Karpas-422 (cell line): ENCODE data around the gene ITGA1. TPM values are rescaled to one million over a fixed set of nuclear protein-coding genes. Genes with fewer than 3 reads are reported as not detected.
A peak's percentile ranks its signal among the peaks of the same experiment; 100 is the strongest.

Source experiments
- DNase-seq: peaks from one replicate; pipeline ENCODE4 v3.0.0-alpha.2; 2015
- H2AFZ ChIP-seq: fragments of 200-600 bp; sonication (generic); 2 replicates; pipeline ENCODE4 v1.6.1; 2014; ENCODE audit warnings: antibody characterized with exemption, low read length, mixed read lengths
- H3K27ac ChIP-seq: fragments of 200-600 bp; sonication (generic); 2 replicates; pipeline ENCODE4 v1.5.1; 2014; ENCODE audit warnings: mild to moderate bottlenecking, low read length, moderate library complexity
- H3K27me3 ChIP-seq: fragments of 200-600 bp; sonication (generic); 2 replicates; pipeline ENCODE4 v1.6.1; 2014; ENCODE audit warnings: low read length, mixed read lengths
- H3K36me3 ChIP-seq: fragments of 200-600 bp; sonication (generic); 2 replicates; pipeline ENCODE4 v1.6.1; 2014; ENCODE audit warnings: low read length, mixed read lengths; ENCODE audit not compliant: insufficient read depth
- H3K4me1 ChIP-seq: fragments of 200-600 bp; sonication (generic); 2 replicates; pipeline ENCODE4 v1.6.1; 2014; ENCODE audit warnings: mild to moderate bottlenecking, low read length, mixed read lengths
- H3K4me2 ChIP-seq: fragments of 200-600 bp; sonication (generic); 2 replicates; pipeline ENCODE4 v1.6.1; 2014; ENCODE audit warnings: low read length, low read depth, mild to moderate bottlenecking; ENCODE audit not compliant: poor library complexity, severe bottlenecking
- H3K4me3 ChIP-seq: fragments of 200-600 bp; sonication (generic); 2 replicates; pipeline ENCODE4 v1.5.1; 2014; ENCODE audit warnings: mild to moderate bottlenecking, antibody characterized with exemption, low read length, mixed read lengths
- H3K79me2 ChIP-seq: fragments of 200-600 bp; sonication (generic); 2 replicates; pipeline ENCODE4 v1.6.1; 2014; ENCODE audit warnings: mild to moderate bottlenecking, low read length, mixed read lengths
- H3K9ac ChIP-seq: fragments of 200-600 bp; sonication (generic); 2 replicates; pipeline ENCODE4 v1.6.0; 2014; ENCODE audit warnings: low read length
- H3K9me2 ChIP-seq: fragments of 200-600 bp; sonication (generic), shearing (Covaris generic); replicated peaks from 2 replicates; pipeline ENCODE4 v1.6.0; 2014; ENCODE audit warnings: mild to moderate bottlenecking, low read length, moderate library complexity; ENCODE audit not compliant: insufficient read depth
- H3K9me3 ChIP-seq: fragments of 300-700, 200-600 bp; sonication (generic); 2 replicates; pipeline ENCODE4 v1.6.1; 2014; ENCODE audit warnings: low read length, mixed read lengths
- H4K20me1 ChIP-seq: fragments of 200-600 bp; sonication (generic); 2 replicates; pipeline ENCODE4 v1.6.1; 2014; ENCODE audit warnings: mild to moderate bottlenecking, antibody characterized with exemption, low read length, low read depth; ENCODE audit not compliant: insufficient read depth
- total RNA-seq: library from RNA; depleted of rRNA; stranded (reverse); fragments of >200 nt; shearing (Covaris generic); gene quantifications from 2 replicates; pipeline ENCODE4 v1.2.3, GENCODE V29; 2014; ENCODE audit warnings: low replicate concordance

Gene ITGA1
- total RNA-seq, 1 experiment from 2014 or later: not detected

- Histone ChIP-seq H3K4me3 (no peak overlapping the region), H3K27ac (no peak overlapping the region), H3K79me2 (no peaks in the 10 kb centered on the region), H3K9me3 (no peaks in the 10 kb centered on the region), H2AFZ (no peak overlapping the region), H3K27me3 (no peaks in the 10 kb centered on the region), H3K4me2 (no peak overlapping the region), H3K9ac (no peak overlapping the region), H3K36me3 (no peaks in the 10 kb centered on the region), H4K20me1 (no peaks in the 10 kb centered on the region), H3K9me2 (no peaks in the 10 kb centered on the region), H3K4me1 (no peaks in the 10 kb centered on the region)
- DNase-seq: no peak
Measured at GRCh38 chr5:52928689-52929088, 141.0 kb downstream of the ITGA1 start.

- no peaks in the 10 kb centered on the region for H3K4me1 ChIP-seq
- DNase-seq: no peak
- H3K9me3 ChIP-seq: no peaks in the 10 kb centered on the region
- no peaks in the 10 kb centered on the region for H3K27me3 ChIP-seq
- no peak overlapping the region for H3K9ac ChIP-seq
- no peak overlapping the region for H3K4me3 ChIP-seq
- H3K4me2 ChIP-seq: no peak overlapping the region
- no peak overlapping the region for H3K27ac ChIP-seq
- no peaks in the 10 kb centered on the region for H3K9me2 ChIP-seq
- H2AFZ ChIP-seq: no peak overlapping the region
- no peaks in the 10 kb centered on the region for H3K79me2 ChIP-seq
- H4K20me1 ChIP-seq: no peaks in the 10 kb centered on the region
- H3K36me3 ChIP-seq: no peaks in the 10 kb centered on the region
Measured at GRCh38 chr5:52938226-52938625, 150.5 kb downstream of the ITGA1 start.

GRCh38 chr5:52943285-52943684 is 155.6 kb downstream of the ITGA1 start:
- no peak overlapping the region for H3K4me3 ChIP-seq
- no peaks in the 10 kb centered on the region for H3K9me2 ChIP-seq
- H3K9ac ChIP-seq: no peak overlapping the region
- peak; percentile 60 for DNase-seq
- no peaks in the 10 kb centered on the region for H4K20me1 ChIP-seq
- no peaks in the 10 kb centered on the region for H3K36me3 ChIP-seq
- no peaks in the 10 kb centered on the region for H3K27me3 ChIP-seq
- H3K4me1 ChIP-seq: peaks cover 3% of the 10 kb centered on the region; the same call in 1 of the 2 replicates
- H3K4me2 ChIP-seq: no peak overlapping the region
- no peak overlapping the region for H3K27ac ChIP-seq
- H3K9me3 ChIP-seq: no peaks in the 10 kb centered on the region
- no peak overlapping the region for H2AFZ ChIP-seq
- no peaks in the 10 kb centered on the region for H3K79me2 ChIP-seq

- H3K4me2 ChIP-seq: no peak overlapping the region
- H3K9me2 ChIP-seq: no peaks in the 10 kb centered on the region
- no peak for DNase-seq
- peak overlapping the region; percentile 14; the same call in 1 of the 2 replicates for H2AFZ ChIP-seq
- no peak overlapping the region for H3K9ac ChIP-seq
- peaks cover 3% of the 10 kb centered on the region; the same call in 1 of the 2 replicates for H3K4me1 ChIP-seq
- H3K27me3 ChIP-seq: no peaks in the 10 kb centered on the region
- no peak overlapping the region for H3K27ac ChIP-seq
- H3K9me3 ChIP-seq: no peaks in the 10 kb centered on the region
- H3K4me3 ChIP-seq: no peak overlapping the region
- no peaks in the 10 kb centered on the region for H3K79me2 ChIP-seq
- H3K36me3 ChIP-seq: no peaks in the 10 kb centered on the region
- no peaks in the 10 kb centered on the region for H4K20me1 ChIP-seq
Measured at GRCh38 chr5:52943808-52944207, 156.1 kb downstream of the ITGA1 start.

- no peak overlapping the region for H3K27ac ChIP-seq
- no peak for DNase-seq
- no peaks in the 10 kb centered on the region for H3K9me2 ChIP-seq
- H3K79me2 ChIP-seq: no peaks in the 10 kb centered on the region
- no peaks in the 10 kb centered on the region for H3K36me3 ChIP-seq
- no peaks in the 10 kb centered on the region for H3K9me3 ChIP-seq
- peak overlapping the region; percentile 70; the same call in 1 of the 2 replicates for H2AFZ ChIP-seq
- H3K9ac ChIP-seq: peak overlapping the region; percentile 46
- H3K4me3 ChIP-seq: peak overlapping the region; percentile 59
- no peaks in the 10 kb centered on the region for H4K20me1 ChIP-seq
- H3K4me2 ChIP-seq: peak overlapping the region; percentile 66
- H3K27me3 ChIP-seq: no peaks in the 10 kb centered on the region
- peaks cover 3% of the 10 kb centered on the region; the same call in 1 of the 2 replicates for H3K4me1 ChIP-seq
Measured at GRCh38 chr5:52945040-52945439, 157.3 kb downstream of the ITGA1 start.

- no peak overlapping the region for H3K4me3 ChIP-seq
- no peak overlapping the region for H3K4me2 ChIP-seq
- H2AFZ ChIP-seq: no peak overlapping the region
Measured at GRCh38 chr5:52947208-52947607, 159.5 kb downstream of the ITGA1 start.

GRCh38 chr5:52947851-52948250 is 160.1 kb downstream of the ITGA1 start:
- Histone ChIP-seq H3K9ac (no peak overlapping the region), H3K79me2 (no peaks in the 10 kb centered on the region), H3K27ac (no peak overlapping the region), H3K9me3 (no peaks in the 10 kb centered on the region), H3K4me3 (no peak overlapping the region), H3K27me3 (no peaks in the 10 kb centered on the region), H2AFZ (no peak overlapping the region), H3K4me1 (peaks cover 3% of the 10 kb centered on the region; the same call in 1 of the 2 replicates), H4K20me1 (no peaks in the 10 kb centered on the region), H3K4me2 (no peak overlapping the region), H3K9me2 (no peaks in the 10 kb centered on the region), H3K36me3 (no peaks in the 10 kb centered on the region)
- DNase-seq: no peak

More at GRCh38 chr5:52947208-52947607, 159.5 kb downstream of the ITGA1 start:
- Histone ChIP-seq H3K27me3 (no peaks in the 10 kb centered on the region), H3K9me3 (no peaks in the 10 kb centered on the region), H3K4me1 (peaks cover 3% of the 10 kb centered on the region; the same call in 1 of the 2 replicates), H3K9me2 (no peaks in the 10 kb centered on the region), H3K27ac (no peak overlapping the region), H4K20me1 (no peaks in the 10 kb centered on the region), H3K79me2 (no peaks in the 10 kb centered on the region), H3K9ac (no peak overlapping the region), H3K36me3 (no peaks in the 10 kb centered on the region)
- no peak for DNase-seq

GRCh38 chr5:52948418-52949076 is 160.8 kb downstream of the ITGA1 start:
- H3K4me2 ChIP-seq: no peak overlapping the region
- H3K9ac ChIP-seq: no peak overlapping the region
- H3K9me2 ChIP-seq: no peaks in the 10 kb centered on the region
- H3K9me3 ChIP-seq: no peaks in the 10 kb centered on the region
- DNase-seq: peak; percentile 81
- H4K20me1 ChIP-seq: no peaks in the 10 kb centered on the region
- no peaks in the 10 kb centered on the region for H3K79me2 ChIP-seq
- H3K4me1 ChIP-seq: peaks cover 3% of the 10 kb centered on the region; the same call in 1 of the 2 replicates
- no peaks in the 10 kb centered on the region for H3K27me3 ChIP-seq
- no peak overlapping the region for H3K4me3 ChIP-seq
- H2AFZ ChIP-seq: 0 out of 2 replicates have a peak overlapping the region, but pooled peaks have one; percentile 50
- H3K36me3 ChIP-seq: no peaks in the 10 kb centered on the region
- no peak overlapping the region for H3K27ac ChIP-seq
